Stimulated activated CD8-positive, alpha-beta memory T cell treated with anti-CD3 and anti-CD28 coated beads, Interleukin-4, amount 100 ng/mL, for 4 hours (primary cell): ENCODE measurements around the gene CCDC85C.

Experiments
- DNase-seq, 2 donors: peaks; one replicate each; pipeline ENCODE4 v3.0.0-alpha.2; 2020; ENCODE audit warnings: low read depth in 2 of 2, low spot score in 1 of 2

CCDC85C gene

DNA sequence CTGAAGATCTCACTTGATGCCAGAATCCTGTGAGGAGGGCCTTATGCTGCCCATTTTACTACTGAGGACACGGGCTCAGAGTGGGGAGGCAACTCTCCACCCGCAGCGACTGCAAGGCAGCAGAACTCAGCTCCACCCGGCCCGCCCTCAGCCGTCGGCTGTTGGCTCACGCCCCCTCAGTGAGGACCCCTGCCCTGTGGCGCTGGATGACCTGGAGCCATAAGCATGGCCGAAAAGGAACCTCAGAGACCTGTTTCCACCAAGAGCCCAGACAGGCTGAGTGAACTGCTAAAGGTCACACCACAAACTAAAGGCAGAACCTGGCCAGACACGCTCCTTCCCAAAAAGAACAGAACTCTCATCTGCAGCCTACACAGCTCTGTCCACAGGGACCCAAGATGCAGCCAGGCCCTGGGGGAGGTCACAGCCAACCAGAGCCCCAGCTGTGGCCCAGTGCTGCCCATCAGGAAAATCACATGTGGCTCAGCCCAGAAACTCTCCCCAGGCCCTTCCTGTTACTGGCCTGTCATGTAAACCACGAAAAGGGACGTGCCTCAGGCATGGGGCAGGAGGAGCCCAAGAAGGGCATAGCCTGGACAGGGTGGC, 90.0 kb downstream of the CCDC85C start:
- no peak for DNase-seq

DNA sequence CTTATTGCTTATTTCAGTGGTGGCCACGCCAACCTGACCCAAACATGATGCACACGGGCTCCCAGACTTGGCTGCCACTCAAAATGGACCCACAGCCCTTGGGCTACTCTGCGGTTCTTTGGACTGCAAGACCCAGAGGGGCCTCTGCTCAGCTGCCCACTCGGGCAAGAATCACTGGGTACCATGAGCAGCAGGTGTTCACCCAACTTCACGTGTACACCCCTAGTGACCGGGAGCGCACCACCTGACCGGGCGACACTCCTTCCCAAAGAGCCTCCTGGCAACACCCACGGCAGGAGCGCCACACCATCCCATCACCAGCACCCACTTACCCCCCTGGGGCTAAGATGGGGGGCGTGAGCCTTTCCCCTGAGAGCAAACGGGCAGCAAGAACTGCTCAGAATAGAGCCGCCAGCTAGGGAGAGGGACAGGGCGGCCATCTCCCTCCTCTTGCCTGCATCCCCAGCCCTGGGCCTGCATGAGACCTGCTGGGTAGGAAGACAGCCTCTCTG, 90.8 kb downstream of the CCDC85C start:
- DNase-seq: no peak

GRCh38 chr14:99512571-99513182, 91.3 kb downstream of the CCDC85C start:
- no peak for DNase-seq

GRCh38 chr14:99512110-99512449, 91.9 kb downstream of the CCDC85C start:
- no peak for DNase-seq

DNA sequence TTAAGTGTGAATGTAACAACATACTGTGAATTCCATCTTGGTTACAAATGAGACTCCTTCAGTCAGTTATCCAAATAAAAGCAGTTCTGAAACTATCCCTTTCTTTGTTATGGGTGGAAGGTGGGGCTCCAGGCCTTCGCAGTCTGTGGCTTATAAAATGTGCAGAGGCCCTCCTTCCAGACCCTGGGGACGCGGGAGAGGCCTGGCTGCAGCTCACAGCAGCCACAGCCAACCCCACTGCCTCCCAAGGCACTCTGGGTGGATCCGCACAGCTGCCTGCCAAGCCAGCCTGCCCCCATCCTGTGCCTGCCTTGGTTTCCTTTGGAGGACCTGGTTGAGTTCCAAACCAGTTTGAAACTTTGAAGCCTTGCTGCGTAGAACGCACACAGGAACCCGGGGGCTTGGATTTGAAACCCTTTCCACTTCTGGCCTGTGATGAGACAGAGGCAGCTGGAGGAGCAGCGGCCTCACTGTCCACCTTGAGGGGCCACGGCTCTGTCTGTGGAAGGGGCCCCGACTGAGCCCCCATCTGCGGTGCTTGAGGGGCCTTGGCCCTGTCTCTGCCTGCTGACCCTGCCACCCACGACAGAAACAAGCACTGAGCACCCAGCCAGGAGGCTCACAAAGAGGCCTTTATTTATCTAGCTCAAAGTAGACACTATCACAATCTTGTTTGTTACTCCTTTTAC, 92.4 kb downstream of the CCDC85C start:
- DNase-seq: no peak

GRCh38 chr14:99510556-99511139, 93.4 kb downstream of the CCDC85C start:
- no peak for DNase-seq

DNA sequence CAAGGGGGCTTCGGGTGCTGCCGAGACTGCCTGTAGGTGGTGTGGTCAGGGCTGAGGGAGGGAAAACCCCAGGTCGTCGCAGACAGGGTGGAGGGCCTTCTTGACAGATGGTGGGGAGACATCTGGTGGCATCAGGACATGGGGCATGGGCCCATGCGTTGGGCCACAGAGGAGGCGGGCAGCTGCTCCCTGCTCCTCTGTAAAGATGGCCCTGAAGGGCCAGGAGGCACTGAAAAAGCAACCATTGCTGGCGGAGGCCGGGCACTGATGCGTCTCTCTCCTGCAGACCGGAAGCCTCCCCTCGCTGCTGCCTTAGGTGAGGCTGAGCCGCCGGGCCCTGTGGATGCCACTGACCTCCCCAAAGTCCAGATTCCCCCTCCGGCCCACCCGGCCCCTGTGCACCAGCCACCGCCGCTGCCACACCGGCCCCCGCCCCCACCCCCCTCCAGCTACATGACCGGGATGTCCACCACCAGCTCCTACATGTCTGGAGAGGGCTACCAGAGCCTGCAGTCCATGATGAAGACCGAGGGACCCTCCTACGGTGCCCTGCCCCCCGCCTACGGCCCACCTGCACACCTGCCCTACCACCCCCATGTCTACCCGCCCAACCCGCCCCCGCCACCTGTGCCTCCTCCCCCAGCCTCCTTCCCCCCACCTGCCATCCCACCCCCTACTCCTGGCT, 94.0 kb downstream of the CCDC85C start:
- DNase-seq: no peak

DNA sequence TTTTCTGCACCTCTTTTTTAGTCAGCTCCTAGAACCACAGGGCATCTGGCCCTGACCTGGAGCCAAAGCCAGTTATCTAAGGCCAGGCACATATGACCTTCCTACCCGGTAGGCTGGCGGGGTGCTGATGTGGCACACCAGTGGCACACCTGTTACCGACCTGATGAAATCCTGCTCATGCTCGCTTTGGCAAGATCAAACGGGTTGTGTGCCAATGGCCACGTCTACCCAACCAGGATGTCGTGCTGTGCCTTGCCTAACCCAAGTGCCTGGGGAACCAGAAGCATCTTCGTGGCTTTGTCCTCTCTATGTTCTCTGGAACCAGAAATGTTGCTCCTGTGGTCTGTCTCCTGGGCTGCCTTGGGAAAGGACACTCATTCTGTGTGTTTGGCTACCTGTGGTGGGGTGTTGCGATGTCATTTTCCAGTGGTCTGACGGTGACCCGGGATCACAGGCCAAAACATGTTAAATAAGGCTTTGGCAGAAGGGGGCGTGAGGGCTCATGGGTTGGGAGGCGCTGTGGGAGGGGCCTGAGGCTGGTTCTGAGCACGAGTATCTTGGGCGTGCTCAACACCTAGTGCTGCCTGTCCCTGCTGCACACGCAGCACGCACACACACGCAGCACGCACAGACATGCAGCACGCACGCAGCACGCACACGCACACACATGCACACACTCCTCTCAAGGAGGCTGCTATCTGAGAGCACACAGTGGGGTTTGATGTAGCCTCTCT, 94.9 kb downstream of the CCDC85C start:
- DNase-seq: no peak

DNA sequence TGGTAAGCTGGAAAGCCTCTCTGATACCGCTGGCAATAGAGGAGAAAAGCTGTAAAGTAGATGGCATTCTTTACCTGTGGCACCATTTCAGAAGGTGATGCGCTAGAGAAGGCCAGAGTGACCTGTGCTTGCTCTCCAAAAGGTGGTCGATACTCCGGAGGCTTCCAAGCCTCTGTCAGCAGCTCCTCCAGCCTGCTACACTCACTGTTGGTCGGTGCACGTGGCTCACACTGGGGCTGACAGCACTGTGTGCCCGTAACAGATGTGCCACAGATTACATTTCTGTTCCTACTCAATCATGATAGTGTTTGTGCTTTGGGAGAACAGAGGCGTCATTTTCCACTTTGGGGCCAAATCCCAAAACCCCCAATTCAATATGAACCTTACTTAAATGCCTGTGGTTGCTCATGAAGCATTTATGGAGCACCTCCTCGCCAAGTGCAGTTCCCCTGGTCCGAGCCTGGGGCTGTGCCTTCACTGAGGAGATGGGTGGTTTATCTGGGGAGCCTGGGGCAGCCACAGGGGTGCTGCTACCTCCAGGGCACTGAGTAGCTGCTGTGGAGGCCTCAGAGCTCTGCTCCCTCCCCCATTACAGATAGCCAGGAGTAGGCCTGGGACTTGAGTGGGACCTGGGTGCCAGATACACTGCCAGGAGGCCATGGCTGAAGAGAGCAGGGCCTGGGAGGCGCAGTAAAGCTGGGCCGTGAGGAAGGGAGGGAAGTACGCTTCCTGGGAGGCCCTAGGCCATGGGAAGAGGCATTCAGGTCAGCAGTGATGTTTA, 96.0 kb downstream of the CCDC85C start:
- DNase-seq: no peak

DNA sequence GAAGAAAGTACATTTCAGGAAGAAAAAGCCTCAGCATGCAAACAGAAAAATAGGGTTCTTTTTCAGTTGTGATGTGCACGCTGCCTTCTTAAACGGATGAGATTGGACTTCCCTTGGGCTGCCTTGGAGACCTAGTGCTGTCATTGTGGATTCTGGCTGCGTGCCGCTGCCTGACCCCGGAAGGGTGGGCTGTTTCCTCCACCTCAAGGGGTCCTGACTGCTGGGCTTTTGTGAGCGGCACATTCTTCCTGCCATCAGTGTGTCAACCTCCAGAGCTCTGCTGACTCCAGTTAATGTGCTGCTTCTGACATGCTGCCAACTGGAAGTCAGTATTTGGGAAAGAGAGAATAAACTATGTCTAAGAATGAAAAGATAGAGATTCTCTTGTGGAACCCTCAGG, 97.7 kb downstream of the CCDC85C start:
- DNase-seq: no peak

DNA sequence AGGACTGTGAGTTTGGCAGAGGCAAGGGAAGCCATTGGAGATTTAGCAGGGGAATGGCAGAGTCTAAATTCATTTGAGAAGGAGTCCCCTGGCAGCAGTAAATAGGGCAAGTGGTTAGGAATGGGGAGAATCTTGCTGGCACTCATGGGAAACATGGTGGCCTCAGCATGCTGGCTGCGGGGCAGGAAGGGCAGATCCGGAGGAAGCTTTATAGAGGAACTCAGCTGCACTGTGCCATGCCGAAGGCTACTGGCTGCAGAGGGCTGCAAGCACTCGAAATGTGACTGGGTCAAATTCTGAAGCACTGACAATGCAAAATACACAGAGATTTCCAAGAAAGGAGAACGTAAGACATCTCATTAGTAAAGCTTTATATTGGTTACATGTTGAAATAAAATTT, 98.9 kb downstream of the CCDC85C start:
- DNase-seq: no peak

GRCh38 chr14:99503848-99504453, 100.1 kb downstream of the CCDC85C start:
- no peak for DNase-seq

DNA sequence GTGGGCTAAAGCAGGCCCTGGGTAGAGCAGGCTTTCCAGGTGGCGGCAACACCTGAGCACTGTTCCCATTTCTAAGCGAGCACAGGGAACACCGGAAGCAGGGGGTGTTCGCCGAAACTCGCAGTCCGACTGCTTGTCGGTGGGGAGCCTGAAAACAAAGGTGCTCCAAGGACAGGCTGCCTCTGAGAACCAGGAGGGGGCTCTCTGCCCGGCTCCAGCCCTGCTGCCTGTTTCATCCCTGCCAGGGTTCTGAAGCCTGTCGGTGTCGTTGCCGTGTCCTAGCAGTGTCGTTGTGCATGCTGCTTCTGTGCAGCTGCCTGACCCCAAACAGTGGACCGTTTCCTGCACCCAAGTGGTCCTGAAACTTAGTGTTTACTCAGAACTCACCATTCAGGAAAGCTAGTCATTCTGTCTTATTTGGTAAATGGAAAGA, 101.0 kb downstream of the CCDC85C start:
- no peak for DNase-seq

DNA sequence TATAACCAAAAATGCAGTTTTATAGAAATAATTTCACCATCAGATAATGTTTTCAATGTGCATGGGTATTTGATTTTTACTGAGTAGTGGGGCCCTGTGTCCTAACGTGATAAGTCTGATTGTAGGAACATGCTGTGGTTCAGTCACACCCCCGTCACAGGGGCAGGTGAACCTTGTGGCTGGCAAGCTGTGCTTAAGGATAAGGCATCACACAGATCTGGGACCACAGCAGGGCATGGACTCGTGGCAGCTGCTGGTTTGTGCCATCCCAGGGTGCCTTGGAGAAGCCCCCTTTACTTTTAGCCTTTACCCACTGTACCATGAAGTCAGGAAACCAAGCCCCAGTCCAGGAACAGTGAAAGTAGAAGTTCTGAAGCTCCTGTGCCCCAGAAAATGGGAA, 106.1 kb downstream of the CCDC85C start:
- no peak for DNase-seq

DNA sequence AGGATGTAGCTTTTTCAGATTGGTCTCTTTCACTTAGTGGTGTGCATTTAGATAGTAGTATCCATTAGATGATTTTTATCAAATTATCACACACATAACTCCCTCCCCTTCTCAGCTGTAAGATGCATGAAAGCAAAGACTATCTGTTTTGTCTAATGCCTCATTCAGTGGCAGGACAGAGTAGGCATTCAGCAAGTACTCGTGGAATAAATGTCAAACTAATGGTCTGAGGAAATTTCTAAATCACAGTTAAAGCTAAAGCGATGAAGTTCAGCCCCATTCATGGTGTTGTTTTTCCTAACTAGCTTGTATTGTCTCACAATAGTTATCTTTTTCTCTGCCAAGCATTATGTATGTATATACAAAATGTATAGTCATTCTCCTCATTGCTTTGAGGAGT, 106.7 kb downstream of the CCDC85C start:
- no peak for DNase-seq

DNA sequence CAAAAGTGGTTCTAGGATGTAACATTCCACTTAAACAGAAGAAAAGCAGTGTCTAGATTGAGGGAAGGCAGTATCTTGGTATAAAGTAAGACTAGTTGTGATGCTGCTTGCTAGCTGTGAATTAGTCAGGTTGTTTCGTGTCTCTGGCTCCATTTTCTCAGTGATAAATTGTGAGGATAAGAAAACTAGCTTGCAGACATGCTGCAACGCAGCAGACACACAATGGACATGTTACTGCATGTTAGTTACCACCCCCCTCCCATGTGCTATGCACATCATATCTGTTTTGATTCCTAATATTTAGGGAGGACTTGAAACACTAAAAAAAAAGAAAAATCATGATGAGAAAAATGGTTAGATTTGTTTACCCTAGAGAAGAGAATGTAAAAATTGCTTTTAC, 119.9 kb downstream of the CCDC85C start:
- DNase-seq: no peak

DNA sequence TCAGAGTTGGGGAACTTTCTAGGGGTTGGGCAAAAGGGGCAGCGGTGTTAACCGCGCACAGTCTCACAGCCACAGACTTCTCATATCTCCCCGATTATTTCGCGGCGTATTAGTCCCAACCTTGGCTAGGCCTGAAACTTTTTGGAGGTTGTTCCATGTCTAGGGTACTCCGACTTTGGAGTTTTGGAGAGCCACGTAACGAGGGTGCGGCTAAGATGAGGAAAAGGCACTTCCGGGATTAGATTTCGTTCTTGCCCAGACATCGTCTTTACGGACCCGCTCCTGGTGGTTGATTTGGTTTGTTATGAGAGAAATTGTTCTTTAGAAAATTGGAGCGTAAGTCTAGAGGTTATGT, 122.3 kb downstream of the CCDC85C start:
- no peak for DNase-seq

DNA sequence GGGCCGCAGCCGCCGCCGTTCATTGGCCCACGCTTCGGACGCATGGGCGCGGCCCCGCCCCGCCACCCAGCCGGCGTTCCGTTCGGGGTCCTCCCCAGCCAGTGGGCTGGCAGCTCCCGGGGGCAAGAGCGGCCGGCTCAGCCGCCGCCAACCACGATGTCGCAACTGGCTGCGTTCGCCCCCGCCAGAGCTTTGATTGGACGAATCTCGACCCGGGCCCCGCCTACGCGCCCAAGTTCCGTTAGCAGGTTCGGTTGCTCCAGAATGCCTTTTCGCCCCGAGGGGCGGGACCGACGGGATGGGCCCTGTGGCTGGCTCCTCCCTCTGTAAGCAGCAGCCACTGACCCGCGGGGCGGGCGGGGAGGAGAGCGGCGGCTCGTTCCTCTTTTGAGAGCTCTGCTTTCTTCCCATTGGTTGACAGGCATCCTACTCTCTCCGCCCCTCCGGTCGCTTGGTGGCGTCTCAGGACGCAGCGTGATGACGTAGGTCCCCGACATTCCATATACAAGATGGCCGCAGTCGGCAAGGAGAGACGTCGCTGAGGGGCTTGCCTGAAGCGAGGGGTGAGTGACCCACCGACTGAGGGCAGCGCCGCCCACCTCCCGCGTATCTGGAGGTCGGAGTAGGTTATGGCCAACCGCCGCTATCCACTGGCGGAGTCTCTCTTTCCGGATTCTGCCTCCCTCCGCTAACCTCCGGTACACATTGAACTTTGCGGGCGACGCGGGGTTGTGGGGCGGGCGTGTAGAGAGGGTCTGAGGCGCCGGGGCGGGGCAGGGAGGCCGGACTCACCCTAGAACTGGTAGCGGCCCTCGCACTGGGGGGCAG, 122.9 kb downstream of the CCDC85C start, which contains the start of gene CCNK:
Gene CCNK, plus strand, starts transcription at position 493 of the 828 bp plus-strand sequence. CDS start 11,269 bp downstream, outside the sequence.
- DNase-seq: peak; percentile 100
